Tibial nerve (tissue), 3 donors: ENCODE measurements around the gene HCK.

Source experiments
- CTCF ChIP-seq, 5 experiments: fragments of 200-600 bp in 3 of 5; fragments of 450-650 bp in 2 of 5; sonication (generic) in 3 of 5; IDR thresholded peaks; one replicate each; pipeline ENCODE4 v1.5.1; 2016 to 2019; ENCODE audit warnings: antibody characterized with exemption in 5 of 5, mild to moderate bottlenecking in 3 of 5, moderate library complexity in 2 of 5
- POLR2A ChIP-seq, 2 donors: fragments of 450-650 bp; IDR thresholded peaks; one replicate each; pipeline ENCODE4 v1.6.1; 2017; ENCODE audit warnings: antibody characterized with exemption in 2 of 2, mild to moderate bottlenecking in 2 of 2, moderate library complexity in 2 of 2

GRCh38 chr20:32028647-32029372, 23.2 kb upstream of the HCK start:
- TF ChIP-seq CTCF (IDR thresholded peaks at IDR 0.05) (no peak), POLR2A (IDR thresholded peaks at IDR 0.05) (no peak)
